NCI-H146 treated with DMSO at 0.1 percent for 48 hours (cell line): ENCODE measurements around the gene TCEA2.

Source experiments
- DNase-seq: peaks from one replicate; lab custom pipeline; 2025; ENCODE audit not compliant: unreplicated experiment; lab: John Stamatoyannopoulos, UW

Gene TCEA2

GRCh38 chr20:64035066-64035932 is 27.7 kb upstream of the TCEA2 start:
- no peak for DNase-seq

- DNase-seq: no peak
These were observed 27.1 kb upstream of the TCEA2 start, which contains the start of gene C20orf204 for GRCh38 chr20:64035933-64036345. Gene C20orf204 (plus strand): TSS chr20:64036182. CDS start chr20:64036324, 142 bp downstream.

- no peak for DNase-seq
These were observed 26.4 kb upstream of the TCEA2 start for GRCh38 chr20:64036346-64037198.

- no peak for DNase-seq
These were observed 25.9 kb upstream of the TCEA2 start for GRCh38 chr20:64037199-64037497.

GRCh38 chr20:64037498-64038213 is 25.3 kb upstream of the TCEA2 start:
- DNase-seq: no peak

- DNase-seq: peak; percentile 37
These were observed 24.8 kb upstream of the TCEA2 start for GRCh38 chr20:64038224-64038564.

GRCh38 chr20:64038565-64039292 is 24.3 kb upstream of the TCEA2 start:
- DNase-seq: peak; percentile 53

GRCh38 chr20:64039293-64040160 is 23.5 kb upstream of the TCEA2 start:
- DNase-seq: no peak

- no peak for DNase-seq
These were observed 22.6 kb upstream of the TCEA2 start for GRCh38 chr20:64040231-64041039.

GRCh38 chr20:64041040-64041780 is 21.8 kb upstream of the TCEA2 start:
- DNase-seq: no peak

GRCh38 chr20:64041781-64042053 is 21.3 kb upstream of the TCEA2 start:
- no peak for DNase-seq

- DNase-seq: no peak
These were observed 20.8 kb upstream of the TCEA2 start for GRCh38 chr20:64042054-64042781.

- DNase-seq: no peak
These were observed 19.2 kb upstream of the TCEA2 start for GRCh38 chr20:64043768-64044167.

GRCh38 chr20:64044484-64045247 is 18.3 kb upstream of the TCEA2 start:
- no peak for DNase-seq

- DNase-seq: no peak
These were observed 17.5 kb upstream of the TCEA2 start for GRCh38 chr20:64045346-64046011.

- DNase-seq: no peak
These were observed 16.0 kb upstream of the TCEA2 start for GRCh38 chr20:64047046-64047389.

- DNase-seq: no peak
These were observed 15.0 kb upstream of the TCEA2 start for GRCh38 chr20:64047968-64048401.
